ENCODE results near the gene EIF2S3.
A peak's percentile ranks its signal among the peaks of the same experiment; 100 is the strongest.

The EIF2S3 gene

DNA sequence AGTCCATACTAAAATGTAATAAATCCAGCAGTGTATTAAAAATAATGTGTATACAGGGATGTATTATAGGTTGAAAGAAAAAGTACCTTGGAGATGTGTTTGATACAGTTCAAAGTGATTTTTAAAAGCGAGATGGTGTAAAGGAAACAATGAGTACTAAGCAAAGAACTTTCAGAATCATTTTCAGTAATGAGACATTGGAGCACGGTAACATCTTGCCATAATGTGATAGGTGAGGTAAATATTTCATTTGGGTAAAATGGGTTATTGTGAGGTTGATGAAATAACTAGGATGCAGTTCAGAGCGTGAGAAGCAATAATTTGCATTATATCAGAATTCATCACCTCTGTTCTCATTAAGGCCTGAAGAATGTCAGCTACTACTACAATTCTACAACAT is 25.9 kb downstream of the EIF2S3 start:
- TF ChIP-seq, protein P1, sequence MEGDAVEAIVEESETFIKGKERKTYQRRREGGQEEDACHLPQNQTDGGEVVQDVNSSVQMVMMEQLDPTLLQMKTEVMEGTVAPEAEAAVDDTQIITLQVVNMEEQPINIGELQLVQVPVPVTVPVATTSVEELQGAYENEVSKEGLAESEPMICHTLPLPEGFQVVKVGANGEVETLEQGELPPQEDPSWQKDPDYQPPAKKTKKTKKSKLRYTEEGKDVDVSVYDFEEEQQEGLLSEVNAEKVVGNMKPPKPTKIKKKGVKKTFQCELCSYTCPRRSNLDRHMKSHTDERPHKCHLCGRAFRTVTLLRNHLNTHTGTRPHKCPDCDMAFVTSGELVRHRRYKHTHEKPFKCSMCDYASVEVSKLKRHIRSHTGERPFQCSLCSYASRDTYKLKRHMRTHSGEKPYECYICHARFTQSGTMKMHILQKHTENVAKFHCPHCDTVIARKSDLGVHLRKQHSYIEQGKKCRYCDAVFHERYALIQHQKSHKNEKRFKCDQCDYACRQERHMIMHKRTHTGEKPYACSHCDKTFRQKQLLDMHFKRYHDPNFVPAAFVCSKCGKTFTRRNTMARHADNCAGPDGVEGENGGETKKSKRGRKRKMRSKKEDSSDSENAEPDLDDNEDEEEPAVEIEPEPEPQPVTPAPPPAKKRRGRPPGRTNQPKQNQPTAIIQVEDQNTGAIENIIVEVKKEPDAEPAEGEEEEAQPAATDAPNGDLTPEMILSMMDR (IDR thresholded peaks at IDR 0.05; ENCODE audit: extremely low read depth, insufficient read depth, missing control alignments): no peak
- in situ Hi-C loops (cut with MboI; ENCODE audit: low pct_unique_long_range_greater_than_20kb, low sequenced_read_pairs, unreplicated experiment): loop anchor here (25.0 kb wide), 1 partner anchor 157 kb away; no protein-coding TSS in a partner anchor

DNA sequence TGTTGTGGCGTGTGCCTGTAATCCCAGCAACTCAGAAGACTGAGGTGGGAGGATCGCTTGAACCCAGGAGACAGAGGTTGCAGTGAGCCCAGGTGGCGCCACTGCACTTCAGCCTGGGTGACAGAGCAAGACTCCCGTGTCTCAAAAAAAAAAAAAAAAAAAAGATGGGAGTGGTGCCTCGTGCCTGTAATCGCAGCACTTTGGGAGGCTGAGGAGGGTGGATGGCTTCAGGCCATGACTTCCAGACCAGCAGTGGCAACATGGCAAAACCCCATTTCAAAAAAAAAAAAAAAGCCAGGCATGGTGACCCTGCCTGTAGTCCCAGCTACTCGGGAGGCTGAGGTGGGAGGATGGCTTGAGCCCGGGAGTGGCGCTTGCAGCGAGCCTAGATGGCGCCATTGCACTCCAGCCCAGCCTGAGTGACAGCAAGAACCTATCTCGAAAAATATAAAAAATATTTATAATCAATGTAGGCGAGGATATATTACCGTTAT is 27.0 kb downstream of the EIF2S3 start:
- in situ Hi-C loops (cut with MboI; ENCODE audit: low pct_unique_long_range_greater_than_20kb, low sequenced_read_pairs, unreplicated experiment): loop anchor here (25.0 kb wide), 1 partner anchor 156 kb away; no protein-coding TSS in a partner anchor
- no peak for DNase-seq (ENCODE audit: low spot score)
- TF ChIP-seq, protein P1 (IDR thresholded peaks at IDR 0.05; ENCODE audit: extremely low read depth, insufficient read depth, missing control alignments): peak; percentile 67

More for the DNA sequence above, 25.9 kb downstream of the EIF2S3 start:
- DNase-seq (ENCODE audit: low spot score): peak; percentile 38

DNA sequence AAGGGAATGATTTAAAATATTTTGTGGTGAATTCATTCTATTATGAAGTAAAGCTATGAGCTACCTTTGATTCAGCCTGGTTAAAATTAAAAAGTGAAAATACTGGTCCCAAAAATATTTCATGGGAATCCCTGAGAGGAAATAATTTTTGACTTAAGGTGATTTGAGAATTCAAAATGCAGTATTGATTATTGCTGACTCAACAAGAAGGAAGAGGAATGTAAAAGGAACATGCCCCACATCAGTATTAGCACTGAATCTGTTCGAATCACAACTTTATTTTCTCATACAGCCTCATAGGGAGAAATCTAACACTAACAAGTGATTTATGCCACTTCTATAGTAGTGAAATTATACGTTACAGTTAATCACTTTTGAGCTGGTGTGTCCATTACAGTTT is 27.7 kb downstream of the EIF2S3 start:
- TF ChIP-seq, protein P1 (IDR thresholded peaks at IDR 0.05; ENCODE audit: extremely low read depth, insufficient read depth, missing control alignments): no peak
- in situ Hi-C loops (cut with MboI; ENCODE audit: low pct_unique_long_range_greater_than_20kb, low sequenced_read_pairs, unreplicated experiment): loop anchor here (25.0 kb wide), 1 partner anchor 155 kb away; no protein-coding TSS in a partner anchor
- DNase-seq (ENCODE audit: low spot score): no peak

DNA sequence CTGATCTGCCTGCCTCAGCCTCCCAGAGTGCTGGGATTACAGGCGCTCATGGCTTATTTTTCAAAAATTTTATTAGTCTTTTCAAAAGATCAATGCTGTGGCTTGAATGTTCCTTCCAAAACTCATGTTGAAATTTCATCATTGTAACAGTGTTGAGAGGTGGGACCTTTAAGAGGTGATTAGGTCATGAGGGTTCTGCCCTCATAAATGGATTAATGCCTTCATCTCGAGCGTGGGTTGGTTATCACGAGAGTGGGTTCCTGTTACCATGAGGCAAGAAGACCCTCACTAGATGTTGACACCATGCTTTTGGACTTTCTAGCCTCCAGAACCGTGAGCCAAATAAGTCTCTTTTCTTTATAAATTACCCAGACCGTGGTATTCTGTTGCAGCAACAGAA is 30.3 kb downstream of the EIF2S3 start:
- in situ Hi-C loops (cut with MboI; ENCODE audit: low pct_unique_long_range_greater_than_20kb, low sequenced_read_pairs, unreplicated experiment): loop anchor here (25.0 kb wide), 1 partner anchor 152 kb away; no protein-coding TSS in a partner anchor
- DNase-seq (ENCODE audit: low spot score): no peak
- TF ChIP-seq, protein P1 (IDR thresholded peaks at IDR 0.05; ENCODE audit: extremely low read depth, insufficient read depth, missing control alignments): no peak

DNA sequence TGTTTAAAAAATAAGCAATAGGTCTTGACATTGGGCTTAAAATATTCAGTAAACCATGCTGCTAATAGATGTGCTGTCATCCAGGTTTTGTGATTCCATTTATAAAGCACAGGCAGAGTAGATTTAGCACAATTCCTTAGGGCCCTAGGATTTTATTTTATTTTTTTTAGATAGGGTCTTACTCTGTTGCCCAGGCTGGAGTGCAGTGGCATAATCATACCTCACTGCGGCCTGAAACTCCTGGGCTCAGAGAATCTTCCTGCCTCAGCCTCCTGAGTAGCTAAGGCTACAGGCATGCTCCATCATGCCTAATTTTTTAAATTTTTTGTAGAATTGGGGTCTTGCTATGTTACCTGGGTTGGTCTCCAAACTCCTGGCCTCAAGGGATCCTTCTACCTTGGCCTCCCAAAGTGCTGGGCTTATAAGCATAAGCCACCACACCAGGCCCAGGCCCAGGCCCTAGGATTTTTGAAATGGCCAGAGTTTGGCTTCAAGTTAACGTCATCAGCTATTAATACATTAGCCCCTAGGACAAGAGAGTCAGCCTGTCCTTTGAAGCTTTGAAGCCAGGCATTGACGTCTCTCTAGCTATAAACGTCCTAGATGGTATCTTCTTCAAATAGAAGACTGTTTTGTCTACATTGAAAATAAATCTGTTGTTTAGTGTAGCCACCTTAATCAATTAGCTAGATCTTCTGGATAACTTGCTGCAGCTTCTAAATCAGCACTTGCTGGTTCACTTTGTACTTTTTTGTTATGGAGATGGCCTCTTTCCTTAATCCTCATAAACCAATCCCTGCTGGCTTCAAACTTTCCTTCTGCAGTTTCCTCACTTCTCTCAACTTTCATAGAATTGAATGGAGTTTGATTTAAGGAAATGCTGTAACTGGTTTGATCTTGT is 35.8 kb downstream of the EIF2S3 start:
- in situ Hi-C loops (cut with MboI; ENCODE audit: low pct_unique_long_range_greater_than_20kb, low sequenced_read_pairs, unreplicated experiment): loop anchor here (25.0 kb wide), 1 partner anchor 147 kb away; no protein-coding TSS in a partner anchor
- TF ChIP-seq, protein P1 (IDR thresholded peaks at IDR 0.05; ENCODE audit: extremely low read depth, insufficient read depth, missing control alignments): no peak
- DNase-seq (ENCODE audit: low spot score): no peak

DNA sequence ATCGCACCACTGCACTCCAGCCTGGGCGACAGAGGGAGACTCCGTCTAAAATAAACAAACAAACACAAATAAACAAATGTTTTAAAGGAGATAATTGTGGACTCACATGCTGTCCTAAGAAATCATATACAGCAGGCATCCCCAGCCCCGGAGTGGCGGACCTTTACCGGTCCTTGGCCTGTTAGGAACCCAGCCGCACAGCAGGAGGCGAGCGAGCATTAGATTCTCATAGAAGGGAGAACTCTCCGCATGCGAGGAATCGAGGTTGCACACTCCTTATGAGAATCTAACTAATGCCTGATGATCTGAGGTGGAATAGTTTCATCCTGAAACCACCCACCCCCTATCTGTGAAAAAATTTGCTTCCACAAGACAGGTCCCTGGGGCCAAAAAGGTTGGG is 39.0 kb downstream of the EIF2S3 start:
- DNase-seq (ENCODE audit: low spot score): no peak
- TF ChIP-seq, protein P1 (IDR thresholded peaks at IDR 0.05; ENCODE audit: extremely low read depth, insufficient read depth, missing control alignments): no peak
- in situ Hi-C loops (cut with MboI; ENCODE audit: low pct_unique_long_range_greater_than_20kb, low sequenced_read_pairs, unreplicated experiment): loop anchor here (25.0 kb wide), 1 partner anchor 144 kb away; no protein-coding TSS in a partner anchor
